HG02970 (cell line): ENCODE data around the gene DAB1.
"Not testable (repeated sequence)": the region's sequence is repeated elsewhere in the genome, so short reads cannot be mapped to it uniquely, and the experiment has no call there.

Experiments used
- ATAC-seq: cut with Tn5 transposase; IDR thresholded peaks from one replicate; pipeline ENCODE4 v1.9.1; 2021; ENCODE audit warnings: mild to moderate bottlenecking, moderate library complexity, moderate number of reproducible peaks; ENCODE audit not compliant: unreplicated experiment, low FRiP score

Gene DAB1

DNA sequence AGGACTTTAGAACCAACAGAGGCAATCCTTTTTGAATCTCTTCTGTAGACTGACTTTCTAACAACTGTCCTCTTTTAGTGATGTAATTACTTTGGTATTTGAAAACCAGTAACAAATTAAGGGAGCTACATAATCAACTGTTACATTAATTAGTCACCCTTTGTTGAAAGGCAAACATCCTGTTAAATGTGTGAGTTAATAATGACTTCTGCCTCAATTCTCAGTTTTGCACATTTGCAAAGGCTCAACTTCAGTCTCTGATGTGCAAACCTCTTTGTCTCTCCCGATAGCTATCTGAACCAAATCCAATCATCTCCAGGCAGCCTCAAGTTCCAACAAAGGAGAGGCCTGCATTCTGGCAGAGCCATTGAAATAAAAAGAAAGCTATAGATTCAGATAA lies 322.7 kb downstream of the DAB1 start:
- no peak for ATAC-seq

DNA sequence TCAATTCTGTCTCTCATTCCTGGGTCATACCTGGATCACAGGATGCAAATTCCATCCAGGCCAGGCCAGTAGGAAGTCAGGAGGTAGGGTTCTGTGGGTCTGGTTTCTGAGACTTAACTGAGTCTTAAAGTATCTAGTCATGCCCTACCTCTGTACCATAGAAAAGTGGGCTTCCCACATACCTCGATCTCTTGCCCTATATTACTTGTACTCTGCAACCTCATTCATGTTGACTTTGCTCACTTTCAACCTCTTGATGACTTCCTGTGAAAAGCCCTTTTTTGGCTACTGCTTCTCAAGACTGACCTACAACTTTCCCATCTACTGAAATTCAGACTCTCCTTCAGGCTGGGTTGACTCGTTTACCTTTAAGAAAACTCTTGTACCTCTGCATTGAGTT lies 329.1 kb downstream of the DAB1 start:
- no peak for ATAC-seq

DNA sequence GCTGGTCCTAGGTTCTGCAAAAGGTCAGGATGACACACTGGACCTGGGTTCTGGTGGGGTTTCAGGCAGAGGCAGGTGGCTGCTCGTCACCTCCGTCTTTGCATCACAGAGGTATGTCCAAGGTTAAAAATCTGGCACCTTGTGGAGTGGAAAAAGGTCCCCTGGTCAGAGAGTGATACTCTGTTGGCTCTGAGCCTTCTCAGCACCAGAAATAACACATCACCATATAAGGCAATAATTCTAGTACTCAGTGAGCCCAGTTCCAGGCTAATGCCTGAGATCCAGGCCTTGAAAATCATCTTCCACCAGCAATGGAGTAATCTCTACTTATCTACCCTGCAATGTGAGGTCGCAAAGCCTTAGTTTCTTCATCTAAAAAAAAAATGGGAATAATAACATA lies 330.7 kb downstream of the DAB1 start:
- ATAC-seq: no peak

DNA sequence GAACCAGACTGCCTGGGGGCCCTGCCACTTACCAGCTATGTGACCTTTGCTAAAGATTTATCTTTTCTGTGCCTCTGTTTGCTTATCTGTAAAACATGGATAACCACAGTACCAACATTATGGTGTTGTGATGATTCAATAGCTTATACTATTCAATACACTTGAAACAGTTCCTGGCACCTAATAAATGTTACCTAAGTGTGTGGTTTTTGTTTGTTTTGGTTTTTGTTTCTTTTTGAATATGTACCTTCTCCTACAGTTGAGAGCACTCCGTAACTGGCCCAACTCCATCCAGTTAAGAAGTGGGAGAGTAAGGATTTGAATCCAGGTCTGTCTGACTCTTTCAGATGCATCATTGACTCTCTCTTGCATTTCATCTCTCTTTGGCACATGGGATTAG lies 332.2 kb downstream of the DAB1 start:
- ATAC-seq: no peak

DNA sequence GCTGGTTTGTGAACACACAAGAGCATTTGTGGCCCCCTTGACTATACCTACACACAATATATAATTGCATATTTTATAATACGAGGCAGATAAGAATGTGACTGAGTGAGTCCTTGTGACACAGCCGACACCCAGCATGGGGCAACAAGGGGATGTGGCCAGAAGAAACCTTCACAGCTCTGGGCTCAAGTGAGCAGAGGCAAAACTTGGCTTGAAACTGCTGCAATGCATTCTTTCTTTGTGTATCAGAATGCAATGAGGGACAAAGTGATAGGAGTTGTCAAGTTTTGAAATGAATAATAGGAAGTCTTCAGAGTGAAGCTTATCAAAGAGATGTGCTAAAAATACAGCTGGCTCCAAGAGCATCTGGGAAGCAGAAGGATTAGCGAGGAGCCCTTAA lies 334.0 kb downstream of the DAB1 start:
- no peak for ATAC-seq

DNA sequence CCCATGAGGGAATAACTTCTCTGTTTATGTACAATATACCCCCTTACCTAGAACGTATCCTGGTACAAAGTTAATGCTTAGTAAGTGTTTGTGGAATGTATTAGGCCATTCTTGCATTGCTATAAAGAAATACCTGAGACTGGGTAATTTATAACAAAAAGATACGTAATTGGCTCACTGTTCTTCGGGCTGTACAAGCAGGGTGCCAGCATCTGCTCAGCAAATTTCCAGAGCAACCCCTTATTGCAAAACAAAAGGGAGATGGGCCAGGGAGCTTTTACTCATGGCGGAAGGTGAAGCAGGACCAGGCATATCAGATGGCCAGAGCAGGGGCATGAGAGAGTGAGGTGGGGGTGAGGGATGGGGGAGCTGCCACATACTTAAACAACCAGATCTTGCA lies 334.6 kb downstream of the DAB1 start:
- ATAC-seq: no peak

DNA sequence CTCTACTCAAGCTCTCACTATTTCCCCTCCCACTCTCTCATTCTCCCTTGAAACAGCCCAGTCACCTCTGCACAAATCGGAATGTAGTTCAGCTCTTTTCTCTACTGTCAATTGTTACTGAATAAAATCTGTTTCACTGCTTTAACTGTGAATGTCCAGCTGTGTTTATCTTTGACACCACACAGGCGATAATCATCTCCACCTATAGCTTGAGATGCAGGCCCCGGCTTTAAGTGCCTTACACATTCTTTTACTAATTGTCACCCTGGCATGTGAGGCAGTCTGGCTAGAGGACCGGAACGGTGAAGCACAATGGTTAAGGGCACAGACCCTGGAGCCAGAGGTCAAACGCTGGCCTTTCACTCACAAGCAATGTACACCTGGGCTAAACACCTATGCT lies 335.2 kb downstream of the DAB1 start:
- no peak for ATAC-seq

DNA sequence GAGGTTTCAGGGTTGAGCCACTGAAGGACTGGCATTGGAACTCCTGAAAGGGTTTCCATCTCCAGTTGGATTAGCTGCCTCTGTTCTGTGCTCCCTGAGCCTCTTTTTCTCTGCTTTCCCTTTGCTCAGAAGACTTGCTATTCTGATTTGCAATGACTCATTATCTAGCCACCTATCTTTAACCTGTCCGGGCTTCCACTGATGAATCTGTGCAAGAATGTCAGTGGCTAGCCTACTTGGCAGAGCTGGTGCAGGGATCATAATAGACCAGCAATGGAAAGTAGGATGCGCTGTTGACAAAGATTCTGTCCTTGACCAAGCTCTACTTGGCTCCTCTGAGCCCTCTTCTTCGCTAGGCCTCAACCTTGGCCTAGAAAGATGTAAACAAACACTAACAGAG lies 336.2 kb downstream of the DAB1 start:
- ATAC-seq: not testable (repeated sequence)

DNA sequence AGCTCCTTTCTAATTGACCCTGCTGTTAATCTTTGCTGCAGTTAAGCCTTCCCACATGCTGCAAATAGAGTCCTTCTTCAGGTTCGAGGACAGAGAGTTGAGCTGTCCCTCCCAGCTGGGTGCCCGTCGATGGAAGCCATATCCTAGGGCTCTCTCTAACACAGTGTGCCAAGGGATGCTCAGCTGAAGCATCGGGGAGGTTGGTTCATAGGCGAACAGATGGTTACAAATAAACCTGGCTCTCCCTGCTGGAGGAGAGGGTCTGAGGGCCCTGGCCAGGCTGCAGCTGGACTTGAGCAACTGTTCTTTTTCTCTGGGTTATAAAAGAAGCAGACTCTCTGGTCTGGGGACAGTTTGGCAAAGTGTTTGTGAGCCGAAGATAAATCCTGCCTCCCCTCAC lies 337.7 kb downstream of the DAB1 start:
- ATAC-seq: no peak

DNA sequence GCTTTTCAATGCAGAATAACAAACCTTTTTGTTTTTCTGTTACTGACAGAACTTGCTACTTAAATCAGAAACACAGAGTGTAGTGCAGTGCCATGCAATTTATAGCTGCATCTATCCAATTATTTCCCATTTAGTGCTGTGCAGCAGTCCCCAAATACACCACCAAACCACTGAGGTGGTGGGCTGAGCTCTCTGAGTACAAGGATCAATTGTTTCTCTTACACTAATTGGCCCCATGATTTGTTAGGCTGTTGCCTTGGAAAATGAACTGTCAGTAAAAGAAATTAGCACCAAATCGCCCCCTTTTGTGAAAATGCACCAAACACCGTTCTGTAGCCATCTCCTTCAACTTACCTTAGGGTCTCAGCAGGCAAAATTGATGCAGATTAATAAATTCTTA lies 339.2 kb downstream of the DAB1 start:
- ATAC-seq: no peak

DNA sequence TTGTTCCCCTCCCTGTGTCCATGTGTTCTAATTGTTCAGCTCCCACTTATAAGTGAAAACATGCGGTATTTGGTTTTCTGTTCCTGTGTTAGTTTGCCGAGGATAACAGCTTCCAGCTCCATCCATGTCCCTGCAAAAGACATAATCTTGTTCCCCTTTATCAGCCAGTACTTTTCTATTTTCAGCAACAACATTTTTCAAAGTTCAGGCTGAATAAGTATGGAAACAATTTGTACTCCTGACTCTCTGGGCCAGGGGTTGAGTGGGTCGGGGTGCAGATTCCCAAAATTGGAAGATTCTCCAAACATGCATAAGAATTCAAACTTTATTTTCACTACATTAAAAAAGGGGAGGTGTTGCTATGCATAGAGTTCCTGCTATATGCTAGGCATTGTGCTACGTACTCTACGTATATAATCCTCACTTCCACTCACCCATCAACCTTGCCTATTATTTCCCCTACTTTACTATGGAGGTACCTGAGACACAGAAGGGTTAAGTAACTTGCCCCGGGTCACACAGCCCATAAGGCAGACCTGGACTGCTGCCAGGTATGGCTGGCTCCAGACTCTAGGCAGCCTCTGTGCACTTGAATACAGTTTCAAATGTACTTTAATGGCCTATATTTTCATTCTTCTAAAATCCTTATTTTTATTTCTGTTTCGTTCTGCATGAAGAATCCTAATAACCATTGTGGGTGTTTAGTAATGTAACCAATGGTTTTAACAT lies 341.0 kb downstream of the DAB1 start:
- no peak for ATAC-seq

DNA sequence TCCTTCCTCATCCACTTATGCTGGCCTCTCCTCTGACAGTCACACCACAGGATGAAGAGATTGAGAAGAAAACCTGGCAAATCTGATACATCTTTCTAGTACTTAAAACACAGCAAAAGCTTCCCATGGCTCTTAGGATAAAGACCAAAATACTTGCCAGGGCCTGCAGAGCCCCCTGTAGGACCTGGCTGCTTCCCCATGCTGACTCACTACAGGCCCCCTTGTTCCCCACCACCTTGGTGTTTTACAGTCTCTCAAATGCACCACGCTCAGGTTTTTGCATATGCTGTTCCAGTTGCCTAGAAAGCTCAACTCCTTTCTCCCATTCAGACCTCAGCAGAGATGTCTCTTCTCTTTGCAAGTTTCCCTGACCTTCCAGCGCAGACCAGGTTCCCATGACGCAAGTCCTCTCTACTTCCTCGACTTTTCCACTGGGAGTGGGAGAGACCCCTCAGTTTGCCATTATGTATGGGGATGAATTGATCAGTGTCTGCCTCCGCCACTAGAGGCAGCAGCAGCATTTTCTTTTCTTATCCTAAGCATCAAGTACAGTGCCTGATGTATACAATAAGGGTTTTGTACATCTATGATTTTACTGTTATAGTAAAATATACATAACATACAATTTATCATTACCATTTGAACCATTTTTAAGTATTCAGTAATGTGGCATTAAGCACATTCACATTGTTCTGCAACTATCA lies 344.3 kb downstream of the DAB1 start:
- no peak for ATAC-seq

DNA sequence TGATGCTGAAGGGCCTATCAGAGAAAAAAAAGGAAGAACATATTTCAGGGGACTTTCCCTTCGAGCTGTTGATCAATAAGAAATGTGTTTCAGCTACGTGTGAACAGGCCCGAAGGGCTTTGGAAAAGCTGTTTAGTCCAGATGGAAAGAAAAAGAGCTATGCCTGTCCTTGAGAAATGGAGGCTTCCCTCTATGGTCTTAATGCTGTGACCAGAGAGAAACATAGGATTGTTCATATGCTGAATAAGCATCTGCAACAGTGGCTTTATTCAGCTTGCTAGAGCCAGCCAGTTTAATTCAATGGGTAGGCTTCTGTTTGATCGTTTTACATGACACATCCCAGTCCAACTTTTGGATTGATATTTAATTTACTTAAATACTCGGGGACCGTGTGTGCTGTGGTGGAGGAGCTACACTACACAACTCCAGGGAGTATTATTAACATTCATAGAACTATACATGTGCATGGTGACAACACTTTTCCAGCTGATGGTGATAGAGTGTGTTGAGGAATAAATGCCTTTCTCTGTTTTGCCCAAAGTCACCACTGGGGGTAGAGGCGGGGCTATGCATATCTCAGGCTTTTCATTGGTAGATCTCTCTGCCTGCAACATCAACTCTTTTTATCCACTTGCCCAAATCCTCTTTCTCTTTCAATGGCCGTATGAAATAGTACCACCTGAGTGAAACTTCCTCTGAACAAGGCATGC lies 351.3 kb downstream of the DAB1 start:
- no peak for ATAC-seq

DNA sequence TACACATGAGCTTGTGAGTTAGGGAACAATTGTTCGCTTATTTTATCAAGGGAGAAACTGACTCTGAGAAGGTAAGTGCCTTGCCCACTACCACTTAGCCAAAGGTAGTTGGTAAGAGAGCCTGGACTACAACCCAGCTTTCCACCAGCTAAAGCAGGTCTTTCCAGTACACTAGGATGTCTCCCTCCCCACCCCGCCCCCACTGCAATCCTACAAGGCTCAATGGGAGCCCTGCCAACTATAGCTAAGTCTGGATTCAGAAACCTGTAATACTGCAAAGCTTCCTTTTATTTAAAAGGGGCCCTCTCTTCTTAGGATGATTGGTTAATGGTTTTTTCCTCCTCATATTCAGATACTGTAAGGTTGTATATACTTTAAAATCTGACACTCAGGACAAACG lies 356.0 kb downstream of the DAB1 start:
- ATAC-seq: no peak

DNA sequence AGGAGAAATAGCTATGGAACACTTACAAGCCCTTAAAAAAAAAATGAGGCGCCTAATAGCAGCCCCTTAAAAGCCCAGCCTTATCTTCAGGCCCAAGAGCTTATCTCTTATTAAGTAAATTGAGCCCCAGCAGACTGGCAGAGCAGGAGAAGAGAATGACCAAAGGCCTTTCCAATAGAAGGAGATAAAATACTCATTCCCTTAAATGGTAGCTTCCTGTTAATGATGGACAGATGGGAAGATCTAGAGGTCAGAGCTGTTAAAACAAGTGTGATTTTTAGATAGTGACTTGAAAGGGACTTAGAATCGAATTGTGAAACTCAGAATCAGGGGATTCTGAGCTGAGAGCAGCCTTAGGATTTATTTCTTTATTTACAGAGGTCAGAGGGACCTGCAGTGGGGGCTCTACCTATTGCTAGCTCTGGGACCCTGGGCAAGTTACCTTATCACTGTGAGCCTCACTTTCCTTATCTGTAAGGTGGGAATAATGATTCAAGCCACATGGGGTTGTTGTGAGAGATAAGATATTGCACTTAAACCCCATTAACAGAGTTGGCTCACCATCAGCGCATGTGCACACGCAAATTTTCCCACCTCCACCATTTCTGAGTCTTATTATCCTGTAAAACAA lies 356.8 kb downstream of the DAB1 start:
- ATAC-seq: no peak

DNA sequence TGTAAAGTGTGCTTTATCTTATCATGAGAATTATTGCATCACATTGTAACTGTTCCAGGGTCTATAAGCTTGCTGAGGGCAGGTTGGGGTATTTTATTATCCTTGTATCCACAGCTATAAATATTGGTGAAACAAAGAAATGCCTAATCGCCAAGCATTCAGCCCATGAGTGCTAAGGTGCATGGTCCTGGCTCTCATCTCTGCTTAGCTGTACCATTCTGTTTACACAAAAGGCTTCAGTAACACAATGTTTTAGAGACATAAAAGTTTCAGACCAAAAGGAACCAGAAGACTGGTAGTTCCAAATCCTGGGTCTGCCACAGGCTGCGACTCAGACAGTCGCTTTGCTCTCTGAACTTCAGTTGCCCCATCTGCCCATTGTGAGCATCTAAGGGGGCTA lies 358.4 kb downstream of the DAB1 start:
- no peak for ATAC-seq

DNA sequence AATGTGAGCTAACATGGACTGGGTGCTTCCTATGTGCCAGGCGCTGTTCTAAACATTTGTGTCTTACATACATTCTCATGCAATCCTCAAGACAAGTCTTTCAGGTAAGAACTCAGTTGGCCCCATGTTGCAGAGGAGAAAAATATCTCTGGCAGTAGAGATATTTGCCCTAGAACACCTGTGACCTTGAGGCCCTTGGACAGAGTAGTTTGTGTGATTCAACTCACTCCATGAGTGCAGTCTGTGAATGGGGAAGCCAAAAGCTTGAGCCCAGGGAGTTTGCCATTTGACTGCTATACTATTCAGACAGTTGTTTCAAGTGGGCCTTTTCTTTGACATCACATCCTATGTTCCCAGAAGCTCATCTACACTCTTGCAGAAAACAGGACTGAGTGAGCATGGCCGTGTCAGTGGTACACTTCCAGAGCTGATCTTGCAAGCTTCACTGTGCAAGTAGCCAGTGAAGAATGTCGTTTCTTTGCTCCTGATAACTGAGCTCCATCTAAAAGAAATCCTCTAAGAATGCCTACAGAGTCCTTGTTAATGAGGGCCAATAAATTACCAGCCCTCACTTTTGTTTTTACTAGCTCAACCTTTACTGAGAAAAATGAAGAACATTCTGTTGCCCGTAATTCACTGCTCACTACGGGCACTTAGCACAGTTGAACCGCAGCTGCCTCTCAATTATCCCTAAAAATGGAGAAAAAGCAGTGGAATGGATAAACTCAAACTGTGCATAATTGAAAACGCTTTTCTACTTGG lies 359.3 kb downstream of the DAB1 start:
- ATAC-seq: no peak

DNA sequence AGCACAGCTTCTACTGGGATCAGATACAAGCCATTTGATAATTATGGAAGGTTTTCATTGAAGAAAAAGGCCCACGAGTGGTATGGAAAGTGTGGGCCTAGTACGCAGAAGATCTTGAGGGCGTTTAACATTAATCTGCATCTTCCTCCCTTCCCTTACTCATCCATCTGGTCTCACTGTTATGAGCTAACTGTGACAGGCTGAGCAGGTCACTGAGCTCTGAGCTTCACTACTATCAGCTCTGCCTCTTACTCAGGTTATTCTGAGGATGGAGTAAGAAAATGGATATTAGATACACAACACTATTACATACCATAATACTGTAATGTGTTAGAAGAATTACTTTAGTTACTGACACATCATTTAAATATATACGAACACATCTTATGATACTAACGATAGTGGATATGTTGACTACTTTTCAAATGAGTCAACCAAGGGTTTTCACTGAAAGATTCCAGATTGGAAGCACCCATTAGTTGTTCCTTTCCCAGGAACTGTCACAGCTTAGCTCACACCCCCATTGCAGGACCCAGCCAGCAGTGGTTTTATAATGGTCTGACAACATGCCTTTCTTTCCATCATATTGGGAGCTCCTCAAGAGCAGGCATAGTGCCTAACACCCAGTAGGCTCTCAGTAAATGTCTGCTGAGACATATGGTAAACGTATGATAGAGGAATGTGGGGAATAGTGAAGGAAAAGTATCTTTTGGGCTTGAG lies 360.3 kb downstream of the DAB1 start:
- ATAC-seq: no peak

DNA sequence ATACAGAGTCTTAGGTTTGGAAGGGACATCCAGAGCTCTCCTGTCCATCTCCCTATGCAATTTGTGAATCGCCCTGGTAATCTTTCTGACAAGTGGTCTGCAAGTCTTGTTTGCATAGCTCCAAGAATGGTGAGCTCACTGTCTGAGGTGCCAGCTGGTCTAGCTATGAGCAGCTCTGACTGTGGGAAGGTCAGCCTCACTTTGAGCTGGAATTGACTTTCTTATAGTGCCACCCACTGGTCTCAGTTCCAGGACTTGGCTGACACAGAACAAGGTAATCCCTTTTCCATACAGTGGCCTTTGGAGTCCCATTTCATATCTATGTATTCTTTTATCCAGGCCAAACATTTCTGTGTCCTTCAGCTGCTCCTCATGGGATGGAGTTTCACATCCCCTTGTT lies 362.5 kb downstream of the DAB1 start:
- ATAC-seq: no peak

DNA sequence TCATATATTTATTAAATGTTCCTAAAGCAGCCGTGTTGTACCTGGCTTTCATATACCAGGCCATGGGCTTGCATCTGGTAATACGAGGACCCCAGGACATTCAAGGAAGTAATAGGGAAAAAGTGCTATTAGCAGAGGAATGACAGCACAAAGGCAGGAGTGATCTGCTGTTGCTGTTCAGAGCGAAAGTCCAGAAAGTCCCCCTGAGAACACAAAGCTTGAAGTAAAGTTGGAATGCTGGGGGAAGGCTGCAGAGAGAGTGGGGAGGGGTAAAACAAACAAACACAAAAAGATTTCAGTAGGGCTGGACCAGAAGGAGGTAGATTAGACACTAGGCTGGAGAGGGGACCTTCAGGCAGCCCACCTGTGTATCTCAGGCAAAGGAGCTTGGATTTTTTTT lies 363.4 kb downstream of the DAB1 start:
- no peak for ATAC-seq
